Body of pancreas (tissue), 4 donors: Measurements from ENCODE around the gene SMIM43.

Experiments used
- POLR2A ChIP-seq, 3 donors: fragments of 450-650 bp; IDR thresholded peaks; one replicate each; pipeline ENCODE4 v1.6.1; 2016; ENCODE audit warnings: antibody characterized with exemption in 3 of 3, mild to moderate bottlenecking in 2 of 3
- TF ChIP-seq, protein P1 (sequence below), 7 experiments: fragments of 450-650 bp in 4 of 7; fragments of 200-600 bp in 3 of 7; sonication (generic) in 3 of 7; IDR thresholded peaks; one replicate each; pipeline ENCODE4 v1.5.1; 2016 to 2019; ENCODE audit warnings: antibody characterized with exemption in 7 of 7

DNA sequence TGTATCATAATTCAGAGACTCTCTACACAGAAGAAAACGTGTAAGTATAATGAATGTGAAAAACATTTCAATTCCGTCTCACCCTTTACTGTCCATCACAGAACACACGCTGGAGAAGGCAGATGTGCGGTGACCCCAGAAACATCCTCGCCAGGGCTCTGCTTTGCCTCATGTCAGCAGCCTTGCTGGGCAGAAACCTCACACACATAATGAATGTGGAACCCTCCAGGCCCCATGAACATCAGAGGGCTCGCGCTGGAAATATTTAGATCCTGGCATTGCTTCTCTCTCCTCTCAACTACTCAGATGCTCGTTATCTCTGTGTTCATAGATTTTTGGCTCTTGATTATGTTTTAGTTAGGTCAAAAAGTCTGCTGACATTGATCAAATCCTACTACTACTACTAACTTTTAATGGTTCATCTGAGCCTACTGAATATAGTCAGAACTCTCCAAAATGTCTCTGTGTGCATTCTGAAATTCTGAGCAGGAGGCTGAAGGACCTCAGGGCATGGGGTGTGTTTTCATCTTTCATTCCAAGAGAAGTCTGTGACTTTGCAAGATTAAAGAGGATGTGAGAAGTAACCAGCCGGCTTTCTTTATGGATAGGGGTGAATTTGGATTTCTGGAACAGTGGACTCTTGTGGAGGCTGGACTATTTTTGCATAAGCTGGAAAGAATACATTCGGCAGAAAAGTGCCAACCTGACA, 27.0 kb downstream of the SMIM43 start:
- TF ChIP-seq, protein P1, sequence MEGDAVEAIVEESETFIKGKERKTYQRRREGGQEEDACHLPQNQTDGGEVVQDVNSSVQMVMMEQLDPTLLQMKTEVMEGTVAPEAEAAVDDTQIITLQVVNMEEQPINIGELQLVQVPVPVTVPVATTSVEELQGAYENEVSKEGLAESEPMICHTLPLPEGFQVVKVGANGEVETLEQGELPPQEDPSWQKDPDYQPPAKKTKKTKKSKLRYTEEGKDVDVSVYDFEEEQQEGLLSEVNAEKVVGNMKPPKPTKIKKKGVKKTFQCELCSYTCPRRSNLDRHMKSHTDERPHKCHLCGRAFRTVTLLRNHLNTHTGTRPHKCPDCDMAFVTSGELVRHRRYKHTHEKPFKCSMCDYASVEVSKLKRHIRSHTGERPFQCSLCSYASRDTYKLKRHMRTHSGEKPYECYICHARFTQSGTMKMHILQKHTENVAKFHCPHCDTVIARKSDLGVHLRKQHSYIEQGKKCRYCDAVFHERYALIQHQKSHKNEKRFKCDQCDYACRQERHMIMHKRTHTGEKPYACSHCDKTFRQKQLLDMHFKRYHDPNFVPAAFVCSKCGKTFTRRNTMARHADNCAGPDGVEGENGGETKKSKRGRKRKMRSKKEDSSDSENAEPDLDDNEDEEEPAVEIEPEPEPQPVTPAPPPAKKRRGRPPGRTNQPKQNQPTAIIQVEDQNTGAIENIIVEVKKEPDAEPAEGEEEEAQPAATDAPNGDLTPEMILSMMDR (IDR thresholded peaks at IDR 0.05): no peak
- no peak for TF ChIP-seq POLR2A (IDR thresholded peaks at IDR 0.05)
